Liver (tissue), 9 donors: Measurements from ENCODE around the gene GMFB. TPM values are rescaled to one million over a fixed set of nuclear protein-coding genes. Genes with fewer than 3 reads are reported as not detected.

Experiments used
- DNase-seq: peaks from one replicate; pipeline ENCODE4 v3.0.0-alpha.2; 2017; ENCODE audit warnings: low spot score
- H3K27ac ChIP-seq, 2 donors: one replicate each; pipeline ENCODE4 v1.7.0; 2013; ENCODE audit warnings: inconsistent platforms in 2 of 2, low read length in 2 of 2, control low read depth in 1 of 2, low read depth in 1 of 2, mild to moderate bottlenecking in 1 of 2
- H3K27me3 ChIP-seq, 4 donors: one replicate each; pipeline versions ENCODE4 v1.6.1 to v1.7.0; 2013; ENCODE audit warnings: low read length in 3 of 4, inconsistent platforms in 1 of 4, mild to moderate bottlenecking in 1 of 4, moderate library complexity in 1 of 4; ENCODE audit not compliant: control insufficient read depth in 4 of 4, insufficient read depth in 4 of 4
- H3K36me3 ChIP-seq, 4 donors: one replicate each; pipeline versions ENCODE4 v1.6.1 to v1.7.0; 2013; ENCODE audit warnings: low read length in 3 of 4, mild to moderate bottlenecking in 3 of 4, low read depth in 1 of 4, moderate library complexity in 1 of 4; ENCODE audit not compliant: control insufficient read depth in 4 of 4, insufficient read depth in 3 of 4
- H3K4me1 ChIP-seq, 4 donors: one replicate each; pipeline versions ENCODE4 v1.6.1 to v1.7.0; 2013; ENCODE audit warnings: low read length in 3 of 4, mild to moderate bottlenecking in 3 of 4, moderate library complexity in 1 of 4; ENCODE audit not compliant: control insufficient read depth in 4 of 4, insufficient read depth in 4 of 4
- H3K4me3 ChIP-seq, 3 donors: one replicate each; pipeline versions ENCODE4 v1.6.1 to v1.7.0; 2013; ENCODE audit warnings: low read length in 3 of 3, control low read depth in 1 of 3, low read depth in 1 of 3, mild to moderate bottlenecking in 1 of 3
- H3K9ac ChIP-seq, 2 donors: one replicate each; pipeline ENCODE4 v1.7.0; 2013; ENCODE audit warnings: low read length in 2 of 2, mild to moderate bottlenecking in 2 of 2, moderate library complexity in 2 of 2, control low read depth in 1 of 2, low read depth in 1 of 2
- H3K9me3 ChIP-seq, 4 donors: one replicate each; pipeline versions ENCODE4 v1.6.1 to v1.7.0; 2013; ENCODE audit warnings: low read length in 3 of 4; ENCODE audit not compliant: control insufficient read depth in 4 of 4
- ATF3 ChIP-seq: IDR thresholded peaks from 2 replicates; pipeline ENCODE4 v1.6.1; 2016; ENCODE audit warnings: antibody characterized with exemption
- CTCF ChIP-seq: fragments of 150-350 bp; IDR thresholded peaks from 2 replicates; pipeline ENCODE4 v1.5.1; 2017; ENCODE audit warnings: improper control_type of control experiment, low read depth, low read length; ENCODE audit not compliant: missing input control
- GABPA ChIP-seq, 2 donors: IDR thresholded peaks in 1 of 2; conservative IDR thresholded peaks in 1 of 2; 2 replicates each; pipeline ENCODE4 v1.6.1; 2016; ENCODE audit warnings: antibody characterized with exemption in 2 of 2, mild to moderate bottlenecking in 1 of 2, moderate library complexity in 1 of 2
- HNF4G ChIP-seq: IDR thresholded peaks from 2 replicates; pipeline ENCODE4 v1.6.1; 2016; ENCODE audit warnings: antibody characterized with exemption
- JUND ChIP-seq, 2 donors: IDR thresholded peaks; 2 replicates each; pipeline ENCODE4 v1.6.1; 2016; ENCODE audit warnings: antibody characterized with exemption in 2 of 2
- MAX ChIP-seq: IDR thresholded peaks from 2 replicates; pipeline ENCODE4 v1.6.1; 2016; ENCODE audit warnings: antibody characterized with exemption
- NR2F2 ChIP-seq: IDR thresholded peaks from 2 replicates; pipeline ENCODE4 v1.6.1; 2016; ENCODE audit warnings: antibody characterized with exemption
- RAD21 ChIP-seq, 2 donors: IDR thresholded peaks; 2 replicates each; pipeline ENCODE4 v1.6.1; 2016; ENCODE audit warnings: antibody characterized with exemption in 2 of 2, mild to moderate bottlenecking in 2 of 2
- REST ChIP-seq: IDR thresholded peaks from 2 replicates; pipeline ENCODE4 v1.6.1; 2016; ENCODE audit warnings: antibody characterized with exemption, mild to moderate bottlenecking
- RXRA ChIP-seq, 2 donors: IDR thresholded peaks; 2 replicates each; pipeline ENCODE4 v1.6.1; 2017 to 2018; ENCODE audit warnings: antibody characterized with exemption in 2 of 2, mild to moderate bottlenecking in 1 of 2
- SP1 ChIP-seq: IDR thresholded peaks from 2 replicates; pipeline ENCODE4 v1.6.1; 2018; ENCODE audit warnings: antibody characterized with exemption, mild to moderate bottlenecking
- TAF1 ChIP-seq: conservative IDR thresholded peaks from 2 replicates; pipeline ENCODE4 v1.6.1; 2016; ENCODE audit warnings: antibody characterized with exemption, mild to moderate bottlenecking
- ZBTB33 ChIP-seq: IDR thresholded peaks from 2 replicates; pipeline ENCODE4 v1.6.1; 2016; ENCODE audit warnings: antibody characterized with exemption
- WGBS: extraction: QIAGEN DNeasy Blood & Tissue Kit; methylation state at CpG from one replicate; pipeline ENCODE4 v1.1.7; 2013; 5-methylcytosine and 5-hydroxymethylcytosine counted together
- polyA plus RNA-seq, 2 donors: library from polyadenylated mRNA; stranded (reverse) in 1 of 2; unstranded in 1 of 2; fragments of 200-250 nt in 1 of 2; fragments of >200 nt in 1 of 2; fragmentation: Nextera tagmentation in 1 of 2; extraction: Ambion mirVana in 1 of 2; gene quantifications; one replicate each; pipeline versions ENCODE4 v1.2.1 to v1.2.3, GENCODE V29; 2013 to 2015
- total RNA-seq, 2 donors: library from RNA; depleted of rRNA; stranded (reverse); fragments of >200 nt; gene quantifications; one replicate each; pipeline ENCODE4 v1.2.3, GENCODE V29; 2014
- donor health status: healthy.
- donor health status: healthy.
- donor health status: healthy.
- donor health status: healthy.
- donor health status: healthy.

Gene GMFB
- total and polyA plus RNA-seq, 4 donors: 13.3 to 26.3 (median 20.6) TPM

GRCh38 chr14:54487771-54488170 lies 1.0 kb downstream of the GMFB start:
- Histone ChIP-seq H3K27ac (peak overlapping the region; percentile 83 to 87), H3K4me1 (peaks cover 10 to 28% (median 25%) of the 10 kb centered on the region in 4 donors), H3K27me3 (no peaks in the 10 kb centered on the region), H3K4me3 (peak overlapping the region; percentile 2 to 93 (median 84)), H3K36me3 (no peaks in the 10 kb centered on the region), H3K9me3 (no peaks in the 10 kb centered on the region), H3K9ac (no peak overlapping the region)
- no peak for DNase-seq
- WGBS: 56% methylated on average over 4 of the region's 4 CpGs
- no peak for TF ChIP-seq SP1
- no peak for TF ChIP-seq HNF4G
- TF ChIP-seq TAF1: no peak
- no peak for TF ChIP-seq ZBTB33

GRCh38 chr14:54486685-54487084 lies 2.1 kb downstream of the GMFB start:
- H3K27ac ChIP-seq: no peak overlapping the region
- H3K4me1 ChIP-seq: peaks cover 10 to 33% (median 27%) of the 10 kb centered on the region in 4 donors
- TF ChIP-seq MAX (no peak), GABPA (IDR thresholded peaks at IDR 0.05 in 1 of 2, conservative IDR thresholded peaks at IDR 0.05 in 1 of 2) (no peak), ZBTB33 (no peak), RAD21 (IDR thresholded peaks at IDR 0.05) (no peak), RXRA (IDR thresholded peaks at IDR 0.05) (no peak), NR2F2 (no peak), ATF3 (no peak), CTCF (no peak), REST (no peak), JUND (IDR thresholded peaks at IDR 0.05) (no peak)
- H3K9ac ChIP-seq: no peak overlapping the region
- peaks cover 0 to 1% (median 0%) of the 10 kb centered on the region in 4 donors for H3K36me3 ChIP-seq
- H3K4me3 ChIP-seq: no peak overlapping the region
- no peaks in the 10 kb centered on the region for H3K27me3 ChIP-seq
- H3K9me3 ChIP-seq: no peaks in the 10 kb centered on the region
- no peak for DNase-seq
- 96% methylated on average over 1 of the region's 1 CpG for WGBS
